Measurements from ENCODE around the gene LIN37.

LIN37 gene

GRCh38 chr19:35740423-35741202 is 7.8 kb upstream of the LIN37 start:
- peak; percentile 99 for DNase-seq (ENCODE audit: insufficient read length, low spot score)
- TF ChIP-seq POLR2A (IDR thresholded peaks at IDR 0.05; ENCODE audit: low read depth, low read length) (peak; percentile 75), POLR2AphosphoS5 (IDR thresholded peaks at IDR 0.05; ENCODE audit: low read depth, low read length) (0 out of 2 replicates have a peak, but pooled peaks have one; percentile 36), TAF1 (IDR thresholded peaks at IDR 0.05; ENCODE audit: low read depth, low read length) (peak; percentile 71), PAX5 (IDR thresholded peaks at IDR 0.05; ENCODE audit: insufficient read depth, low read length, severe bottlenecking) (no peak), POU2F2 (IDR thresholded peaks at IDR 0.05; ENCODE audit: low read depth, low read length) (peak; percentile 59; the same call in 1 of the 2 replicates)
- FAIRE-seq = peak; percentile 91

GRCh38 chr19:35741203-35741515 is 7.2 kb upstream of the LIN37 start:
- no peak for DNase-seq (ENCODE audit: insufficient read length, low spot score)
- TF ChIP-seq POLR2AphosphoS5 (IDR thresholded peaks at IDR 0.05; ENCODE audit: low read depth, low read length) = no peak
- TF ChIP-seq TAF1 (IDR thresholded peaks at IDR 0.05; ENCODE audit: low read depth, low read length) = no peak
- TF ChIP-seq POLR2A (IDR thresholded peaks at IDR 0.05; ENCODE audit: low read depth, low read length) = no peak
- TF ChIP-seq PAX5 (IDR thresholded peaks at IDR 0.05; ENCODE audit: insufficient read depth, low read length, severe bottlenecking) = no peak
- no peak for TF ChIP-seq SPI1 (IDR thresholded peaks at IDR 0.05; ENCODE audit: low read depth, low read length)
- no peak for TF ChIP-seq POU2F2 (IDR thresholded peaks at IDR 0.05; ENCODE audit: low read depth, low read length)
- FAIRE-seq = no peak

GRCh38 chr19:35742121-35742724 is 6.2 kb upstream of the LIN37 start, which contains the start of gene IGFLR1:
Gene IGFLR1, minus strand, starts transcription at chr19:35742452. Its CDS starts 1,272 bp downstream, at chr19:35741180.
- DNase-seq (ENCODE audit: insufficient read length, low spot score) (peak; percentile 49), FAIRE-seq (peak; percentile 75)
- TF ChIP-seq POLR2AphosphoS5 (IDR thresholded peaks at IDR 0.05; ENCODE audit: low read depth, low read length) = peak; percentile 97
- peak; percentile 86 for TF ChIP-seq TAF1 (IDR thresholded peaks at IDR 0.05; ENCODE audit: low read depth, low read length)
- no peak for TF ChIP-seq PAX5 (IDR thresholded peaks at IDR 0.05; ENCODE audit: insufficient read depth, low read length, severe bottlenecking)
- TF ChIP-seq SPI1 (IDR thresholded peaks at IDR 0.05; ENCODE audit: low read depth, low read length) = peak; percentile 78
- TF ChIP-seq POU2F2 (IDR thresholded peaks at IDR 0.05; ENCODE audit: low read depth, low read length) = peak; percentile 86
- peak; percentile 96 for TF ChIP-seq POLR2A (IDR thresholded peaks at IDR 0.05; ENCODE audit: low read depth, low read length)

GRCh38 chr19:35743640-35744429 is 4.5 kb upstream of the LIN37 start:
- DNase-seq (ENCODE audit: insufficient read length, low spot score) (no peak), FAIRE-seq (no peak)
- no peak for TF ChIP-seq PAX5 (IDR thresholded peaks at IDR 0.05; ENCODE audit: insufficient read depth, low read length, severe bottlenecking)
- TF ChIP-seq SPI1 (IDR thresholded peaks at IDR 0.05; ENCODE audit: low read depth, low read length) = no peak
- no peak for TF ChIP-seq TAF1 (IDR thresholded peaks at IDR 0.05; ENCODE audit: low read depth, low read length)
- TF ChIP-seq POU2F2 (IDR thresholded peaks at IDR 0.05; ENCODE audit: low read depth, low read length) = no peak

- peak; percentile 87 for FAIRE-seq
- peak; percentile 75 for TF ChIP-seq POLR2A (IDR thresholded peaks at IDR 0.05; ENCODE audit: low read depth, low read length)
- TF ChIP-seq SPI1 (IDR thresholded peaks at IDR 0.05; ENCODE audit: low read depth, low read length) = peak; percentile 47; the same call in 1 of the 2 replicates
- no peak for TF ChIP-seq PAX5 (IDR thresholded peaks at IDR 0.05; ENCODE audit: insufficient read depth, low read length, severe bottlenecking)
- TF ChIP-seq TAF1 (IDR thresholded peaks at IDR 0.05; ENCODE audit: low read depth, low read length) = peak; percentile 64; the same call in 1 of the 2 replicates
- TF ChIP-seq POLR2AphosphoS5 (IDR thresholded peaks at IDR 0.05; ENCODE audit: low read depth, low read length) = peak; percentile 87
- TF ChIP-seq POU2F2 (IDR thresholded peaks at IDR 0.05; ENCODE audit: low read depth, low read length) = peak; percentile 63; the same call in 1 of the 2 replicates
- DNase-seq (ENCODE audit: insufficient read length, low spot score) = peak; percentile 66
Measured at GRCh38 chr19:35744430-35745327, 3.7 kb upstream of the LIN37 start.

DNA sequence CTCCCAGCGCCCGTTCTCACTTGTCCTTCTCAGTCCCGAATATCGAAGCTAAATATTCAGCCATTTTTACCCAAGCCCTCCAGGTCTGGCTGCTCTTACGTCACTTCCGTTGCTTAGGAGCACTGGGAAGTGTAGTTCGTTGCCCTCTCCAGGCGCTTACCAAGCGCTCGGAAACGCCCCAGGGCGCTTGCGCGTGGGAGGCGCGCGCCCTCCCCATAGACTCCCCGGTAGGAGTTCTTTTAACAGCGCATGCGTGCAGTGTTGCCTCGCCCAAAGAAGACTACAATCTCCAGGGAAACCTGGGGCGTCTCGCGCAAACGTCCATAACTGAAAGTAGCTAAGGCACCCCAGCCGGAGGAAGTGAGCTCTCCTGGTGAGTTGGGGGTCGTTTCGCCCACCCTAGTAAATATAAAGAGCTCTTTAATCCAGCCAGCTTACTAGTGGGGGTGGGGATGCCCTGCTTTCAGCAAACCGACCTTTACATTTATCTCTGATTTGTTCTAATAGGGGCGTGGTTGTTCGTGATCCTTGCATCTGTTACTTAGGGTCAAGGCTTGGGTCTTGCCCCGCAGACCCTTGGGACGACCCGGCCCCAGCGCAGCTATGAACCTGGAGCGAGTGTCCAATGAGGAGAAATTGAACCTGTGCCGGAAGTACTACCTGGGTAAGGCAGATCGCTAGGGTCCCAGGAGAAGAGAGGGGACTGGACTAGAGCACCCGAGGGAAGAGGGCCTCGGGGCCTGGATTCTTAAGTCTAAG is 2.9 kb upstream of the LIN37 start, which contains the start of the genes PSENEN and U2AF1L4:
Gene PSENEN, plus strand, starts transcription at position 324 of the 759 bp plus-strand sequence. Its CDS starts 280 bp downstream, at position 604.
Gene U2AF1L4, minus strand, starts transcription at position 91 of the 759 bp plus-strand sequence. Its CDS starts 27 bp downstream, at position 64.
- no peak; the same call in 1 of the 2 replicates for TF ChIP-seq POU2F2 (IDR thresholded peaks at IDR 0.05; ENCODE audit: low read depth, low read length)
- no peak; the same call in 1 of the 2 replicates for TF ChIP-seq POLR2AphosphoS5 (IDR thresholded peaks at IDR 0.05; ENCODE audit: low read depth, low read length)
- peak; percentile 69 for TF ChIP-seq SPI1 (IDR thresholded peaks at IDR 0.05; ENCODE audit: low read depth, low read length)
- TF ChIP-seq TAF1 (IDR thresholded peaks at IDR 0.05; ENCODE audit: low read depth, low read length) = peak; percentile 2; the same call in 1 of the 2 replicates
- TF ChIP-seq PAX5 (IDR thresholded peaks at IDR 0.05; ENCODE audit: insufficient read depth, low read length, severe bottlenecking) = no peak
- DNase-seq (ENCODE audit: insufficient read length, low spot score) (peak; percentile 74), FAIRE-seq (peak; percentile 94)

DNA sequence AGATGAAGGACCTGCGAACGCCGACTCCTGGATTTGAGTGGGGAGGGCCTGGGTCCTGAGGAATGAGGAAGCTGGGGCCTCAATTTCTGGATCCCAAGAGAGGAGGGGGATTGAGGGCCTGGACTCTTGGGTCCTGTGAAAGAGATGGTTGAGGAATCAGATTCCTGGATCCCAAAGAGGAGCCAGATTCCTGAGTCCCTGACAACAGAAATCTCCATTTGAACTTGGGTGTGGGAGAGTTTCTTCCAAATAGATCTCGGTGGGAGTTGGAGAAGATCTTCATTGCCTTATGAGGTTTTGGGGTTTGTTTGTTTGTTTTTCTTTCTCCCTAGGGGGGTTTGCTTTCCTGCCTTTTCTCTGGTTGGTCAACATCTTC is 2.3 kb upstream of the LIN37 start:
- no peak for DNase-seq (ENCODE audit: insufficient read length, low spot score)
- no peak for FAIRE-seq
- TF ChIP-seq PAX5 (IDR thresholded peaks at IDR 0.05; ENCODE audit: insufficient read depth, low read length, severe bottlenecking) (no peak), POLR2A (IDR thresholded peaks at IDR 0.05; ENCODE audit: low read depth, low read length) (no peak), POLR2AphosphoS5 (IDR thresholded peaks at IDR 0.05; ENCODE audit: low read depth, low read length) (no peak), SPI1 (IDR thresholded peaks at IDR 0.05; ENCODE audit: low read depth, low read length) (no peak), TAF1 (IDR thresholded peaks at IDR 0.05; ENCODE audit: low read depth, low read length) (no peak), POU2F2 (IDR thresholded peaks at IDR 0.05; ENCODE audit: low read depth, low read length) (no peak)
